WERI-Rb-1 (cell line): ENCODE results near the gene PPFIA2.

Experiments used
- DNase-seq: peaks from one replicate; pipeline ENCODE4 v3.0.0-alpha.2; 2020
- H3K27ac ChIP-seq: fragments of 250-450 bp; sonication (Bioruptor Pico); 2 replicates; pipeline ENCODE4 v1.5.1; 2020; ENCODE audit warnings: mild to moderate bottlenecking, moderate library complexity
- H3K27me3 ChIP-seq: fragments of 250-450 bp; sonication (Bioruptor Pico); 2 replicates; pipeline ENCODE4 v1.5.1; 2021; ENCODE audit warnings: mild to moderate bottlenecking, low read depth, moderate library complexity; ENCODE audit not compliant: insufficient read depth, severe bottlenecking
- H3K36me3 ChIP-seq: fragments of 250-450 bp; sonication (Bioruptor Pico); 2 replicates; pipeline ENCODE4 v1.5.1; 2020; ENCODE audit warnings: mild to moderate bottlenecking, moderate library complexity
- H3K4me3 ChIP-seq: 2 replicates; pipeline ENCODE4 v1.5.1; 2011; ENCODE audit warnings: low read depth, mild to moderate bottlenecking, control low read depth, low read length
- H3K9me3 ChIP-seq: fragments of 250-450 bp; sonication (Bioruptor Pico); 2 replicates; pipeline ENCODE4 v1.5.1; 2021; ENCODE audit warnings: mild to moderate bottlenecking, moderate library complexity; ENCODE audit not compliant: severe bottlenecking
- TF ChIP-seq, protein P1 (sequence below): IDR thresholded peaks from 2 replicates; pipeline ENCODE4 v1.5.1; 2011; ENCODE audit warnings: low read depth, mild to moderate bottlenecking, control low read depth, inconsistent platforms, low read length

PPFIA2 gene

GRCh38 chr12:81209012-81209411 lies 550.1 kb downstream of the PPFIA2 start:
- no peak for DNase-seq
- no peaks in the 10 kb centered on the region for H3K27me3 ChIP-seq
- H3K27ac ChIP-seq = no peak overlapping the region
- H3K4me3 ChIP-seq = no peak overlapping the region
- H3K9me3 ChIP-seq = no peaks in the 10 kb centered on the region
- TF ChIP-seq, protein P1, sequence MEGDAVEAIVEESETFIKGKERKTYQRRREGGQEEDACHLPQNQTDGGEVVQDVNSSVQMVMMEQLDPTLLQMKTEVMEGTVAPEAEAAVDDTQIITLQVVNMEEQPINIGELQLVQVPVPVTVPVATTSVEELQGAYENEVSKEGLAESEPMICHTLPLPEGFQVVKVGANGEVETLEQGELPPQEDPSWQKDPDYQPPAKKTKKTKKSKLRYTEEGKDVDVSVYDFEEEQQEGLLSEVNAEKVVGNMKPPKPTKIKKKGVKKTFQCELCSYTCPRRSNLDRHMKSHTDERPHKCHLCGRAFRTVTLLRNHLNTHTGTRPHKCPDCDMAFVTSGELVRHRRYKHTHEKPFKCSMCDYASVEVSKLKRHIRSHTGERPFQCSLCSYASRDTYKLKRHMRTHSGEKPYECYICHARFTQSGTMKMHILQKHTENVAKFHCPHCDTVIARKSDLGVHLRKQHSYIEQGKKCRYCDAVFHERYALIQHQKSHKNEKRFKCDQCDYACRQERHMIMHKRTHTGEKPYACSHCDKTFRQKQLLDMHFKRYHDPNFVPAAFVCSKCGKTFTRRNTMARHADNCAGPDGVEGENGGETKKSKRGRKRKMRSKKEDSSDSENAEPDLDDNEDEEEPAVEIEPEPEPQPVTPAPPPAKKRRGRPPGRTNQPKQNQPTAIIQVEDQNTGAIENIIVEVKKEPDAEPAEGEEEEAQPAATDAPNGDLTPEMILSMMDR = no peak
- H3K36me3 ChIP-seq = no peaks in the 10 kb centered on the region

- DNase-seq = no peak
Observed at GRCh38 chr12:81208187-81208911, 550.8 kb downstream of the PPFIA2 start.

More at GRCh38 chr12:81208187-81208911, 550.8 kb downstream of the PPFIA2 start:
- no peaks in the 10 kb centered on the region for H3K27me3 ChIP-seq
- no peaks in the 10 kb centered on the region for H3K36me3 ChIP-seq
- no peak overlapping the region for H3K4me3 ChIP-seq
- no peaks in the 10 kb centered on the region for H3K9me3 ChIP-seq
- TF ChIP-seq, protein P1 = no peak
- H3K27ac ChIP-seq = no peak overlapping the region
